H1 (cell line): ENCODE data around the gene LTBP1. TPM values are rescaled to one million over a fixed set of nuclear protein-coding genes. Genes with fewer than 3 reads are reported as not detected.

Experiments used
- ASH2L ChIP-seq: fragments of 200-600, 300-600 bp; sonication (generic); IDR thresholded peaks from one replicate; pipeline ENCODE4 v1.7.1; 2017; ENCODE audit warnings: low read length
- CREB1 ChIP-seq: IDR thresholded peaks from 2 replicates; pipeline ENCODE4 v1.6.1; 2012; ENCODE audit warnings: inconsistent platforms
- polyA plus RNA-seq, 7 experiments: library from polyadenylated mRNA; depleted of rRNA in 3 of 7; stranded (reverse) in 5 of 7; unstranded in 2 of 7; fragments of >200 nt in 5 of 7; fragments of 200-250 nt in 2 of 7; gene quantifications; 1 replicate in 5 of 7; 2 replicates in 1 of 7; 4 replicates in 1 of 7; pipeline versions ENCODE4 v1.2.1 to v1.2.3, GENCODE V29; 2011 to 2013; ENCODE audit warnings: missing spikeins in 2 of 7, mixed read lengths in 2 of 7
- total RNA-seq: library from RNA; stranded (reverse); fragmentation: NEBNext Ultra II Directional; extraction: Animal tissue kit (Norgen Biotek cat#: 25700); gene quantifications from 2 replicates; pipeline ENCODE4 v1.2.1, GENCODE V29; 2021
- TF ChIP-seq, protein P1 (sequence below): fragments of 300-600 bp; sonication (generic); IDR thresholded peaks from 2 replicates; pipeline ENCODE4 v1.7.1; 2012; ENCODE audit warnings: low read length, moderate library complexity, mild to moderate bottlenecking, inconsistent platforms; ENCODE audit not compliant: insufficient replicate concordance

The LTBP1 gene
- total and polyA plus RNA-seq, 2 of the 8 experiments (the other 6 are each of a cell fraction or from before 2014, with no cell fraction given), result 15.4 to 24.7 TPM

DNA sequence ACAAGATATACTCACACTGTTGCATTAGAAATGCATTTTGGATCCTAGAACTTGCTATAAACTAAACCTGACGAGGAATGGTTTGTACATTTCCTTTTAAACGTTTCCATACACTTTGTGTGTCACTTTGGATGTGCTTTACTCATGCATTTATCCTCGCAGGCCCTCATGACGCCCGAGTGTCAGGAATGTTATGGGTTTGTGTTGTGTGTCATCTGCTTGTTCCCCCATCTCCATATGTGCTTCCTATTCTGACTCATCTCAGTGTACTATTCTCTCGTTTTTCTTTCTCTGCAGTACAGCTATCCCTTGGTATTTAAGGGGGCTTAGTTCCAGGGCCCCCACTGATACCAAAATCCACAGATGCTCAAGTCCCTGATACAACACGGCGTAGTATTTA lies 408.2 kb downstream of the LTBP1 start (continued):
- TF ChIP-seq, protein P1, sequence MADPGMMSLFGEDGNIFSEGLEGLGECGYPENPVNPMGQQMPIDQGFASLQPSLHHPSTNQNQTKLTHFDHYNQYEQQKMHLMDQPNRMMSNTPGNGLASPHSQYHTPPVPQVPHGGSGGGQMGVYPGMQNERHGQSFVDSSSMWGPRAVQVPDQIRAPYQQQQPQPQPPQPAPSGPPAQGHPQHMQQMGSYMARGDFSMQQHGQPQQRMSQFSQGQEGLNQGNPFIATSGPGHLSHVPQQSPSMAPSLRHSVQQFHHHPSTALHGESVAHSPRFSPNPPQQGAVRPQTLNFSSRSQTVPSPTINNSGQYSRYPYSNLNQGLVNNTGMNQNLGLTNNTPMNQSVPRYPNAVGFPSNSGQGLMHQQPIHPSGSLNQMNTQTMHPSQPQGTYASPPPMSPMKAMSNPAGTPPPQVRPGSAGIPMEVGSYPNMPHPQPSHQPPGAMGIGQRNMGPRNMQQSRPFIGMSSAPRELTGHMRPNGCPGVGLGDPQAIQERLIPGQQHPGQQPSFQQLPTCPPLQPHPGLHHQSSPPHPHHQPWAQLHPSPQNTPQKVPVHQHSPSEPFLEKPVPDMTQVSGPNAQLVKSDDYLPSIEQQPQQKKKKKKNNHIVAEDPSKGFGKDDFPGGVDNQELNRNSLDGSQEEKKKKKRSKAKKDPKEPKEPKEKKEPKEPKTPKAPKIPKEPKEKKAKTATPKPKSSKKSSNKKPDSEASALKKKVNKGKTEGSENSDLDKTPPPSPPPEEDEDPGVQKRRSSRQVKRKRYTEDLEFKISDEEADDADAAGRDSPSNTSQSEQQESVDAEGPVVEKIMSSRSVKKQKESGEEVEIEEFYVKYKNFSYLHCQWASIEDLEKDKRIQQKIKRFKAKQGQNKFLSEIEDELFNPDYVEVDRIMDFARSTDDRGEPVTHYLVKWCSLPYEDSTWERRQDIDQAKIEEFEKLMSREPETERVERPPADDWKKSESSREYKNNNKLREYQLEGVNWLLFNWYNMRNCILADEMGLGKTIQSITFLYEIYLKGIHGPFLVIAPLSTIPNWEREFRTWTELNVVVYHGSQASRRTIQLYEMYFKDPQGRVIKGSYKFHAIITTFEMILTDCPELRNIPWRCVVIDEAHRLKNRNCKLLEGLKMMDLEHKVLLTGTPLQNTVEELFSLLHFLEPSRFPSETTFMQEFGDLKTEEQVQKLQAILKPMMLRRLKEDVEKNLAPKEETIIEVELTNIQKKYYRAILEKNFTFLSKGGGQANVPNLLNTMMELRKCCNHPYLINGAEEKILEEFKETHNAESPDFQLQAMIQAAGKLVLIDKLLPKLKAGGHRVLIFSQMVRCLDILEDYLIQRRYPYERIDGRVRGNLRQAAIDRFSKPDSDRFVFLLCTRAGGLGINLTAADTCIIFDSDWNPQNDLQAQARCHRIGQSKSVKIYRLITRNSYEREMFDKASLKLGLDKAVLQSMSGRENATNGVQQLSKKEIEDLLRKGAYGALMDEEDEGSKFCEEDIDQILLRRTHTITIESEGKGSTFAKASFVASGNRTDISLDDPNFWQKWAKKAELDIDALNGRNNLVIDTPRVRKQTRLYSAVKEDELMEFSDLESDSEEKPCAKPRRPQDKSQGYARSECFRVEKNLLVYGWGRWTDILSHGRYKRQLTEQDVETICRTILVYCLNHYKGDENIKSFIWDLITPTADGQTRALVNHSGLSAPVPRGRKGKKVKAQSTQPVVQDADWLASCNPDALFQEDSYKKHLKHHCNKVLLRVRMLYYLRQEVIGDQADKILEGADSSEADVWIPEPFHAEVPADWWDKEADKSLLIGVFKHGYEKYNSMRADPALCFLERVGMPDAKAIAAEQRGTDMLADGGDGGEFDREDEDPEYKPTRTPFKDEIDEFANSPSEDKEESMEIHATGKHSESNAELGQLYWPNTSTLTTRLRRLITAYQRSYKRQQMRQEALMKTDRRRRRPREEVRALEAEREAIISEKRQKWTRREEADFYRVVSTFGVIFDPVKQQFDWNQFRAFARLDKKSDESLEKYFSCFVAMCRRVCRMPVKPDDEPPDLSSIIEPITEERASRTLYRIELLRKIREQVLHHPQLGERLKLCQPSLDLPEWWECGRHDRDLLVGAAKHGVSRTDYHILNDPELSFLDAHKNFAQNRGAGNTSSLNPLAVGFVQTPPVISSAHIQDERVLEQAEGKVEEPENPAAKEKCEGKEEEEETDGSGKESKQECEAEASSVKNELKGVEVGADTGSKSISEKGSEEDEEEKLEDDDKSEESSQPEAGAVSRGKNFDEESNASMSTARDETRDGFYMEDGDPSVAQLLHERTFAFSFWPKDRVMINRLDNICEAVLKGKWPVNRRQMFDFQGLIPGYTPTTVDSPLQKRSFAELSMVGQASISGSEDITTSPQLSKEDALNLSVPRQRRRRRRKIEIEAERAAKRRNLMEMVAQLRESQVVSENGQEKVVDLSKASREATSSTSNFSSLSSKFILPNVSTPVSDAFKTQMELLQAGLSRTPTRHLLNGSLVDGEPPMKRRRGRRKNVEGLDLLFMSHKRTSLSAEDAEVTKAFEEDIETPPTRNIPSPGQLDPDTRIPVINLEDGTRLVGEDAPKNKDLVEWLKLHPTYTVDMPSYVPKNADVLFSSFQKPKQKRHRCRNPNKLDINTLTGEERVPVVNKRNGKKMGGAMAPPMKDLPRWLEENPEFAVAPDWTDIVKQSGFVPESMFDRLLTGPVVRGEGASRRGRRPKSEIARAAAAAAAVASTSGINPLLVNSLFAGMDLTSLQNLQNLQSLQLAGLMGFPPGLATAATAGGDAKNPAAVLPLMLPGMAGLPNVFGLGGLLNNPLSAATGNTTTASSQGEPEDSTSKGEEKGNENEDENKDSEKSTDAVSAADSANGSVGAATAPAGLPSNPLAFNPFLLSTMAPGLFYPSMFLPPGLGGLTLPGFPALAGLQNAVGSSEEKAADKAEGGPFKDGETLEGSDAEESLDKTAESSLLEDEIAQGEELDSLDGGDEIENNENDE, result no peak
- TF ChIP-seq ASH2L (no peak), CREB1 (no peak)
